ENCODE measurements around the gene WIZ. TPM values are rescaled to one million over a fixed set of nuclear protein-coding genes. Genes with fewer than 3 reads are reported as not detected.
"Not testable (repeated sequence)": the region's sequence is repeated elsewhere in the genome, so short reads cannot be mapped to it uniquely, and the experiment has no call there.

Gene WIZ
- polyA plus RNA-seq, 4 donors: 31.2 to 43.2 (median 31.8) TPM

DNA sequence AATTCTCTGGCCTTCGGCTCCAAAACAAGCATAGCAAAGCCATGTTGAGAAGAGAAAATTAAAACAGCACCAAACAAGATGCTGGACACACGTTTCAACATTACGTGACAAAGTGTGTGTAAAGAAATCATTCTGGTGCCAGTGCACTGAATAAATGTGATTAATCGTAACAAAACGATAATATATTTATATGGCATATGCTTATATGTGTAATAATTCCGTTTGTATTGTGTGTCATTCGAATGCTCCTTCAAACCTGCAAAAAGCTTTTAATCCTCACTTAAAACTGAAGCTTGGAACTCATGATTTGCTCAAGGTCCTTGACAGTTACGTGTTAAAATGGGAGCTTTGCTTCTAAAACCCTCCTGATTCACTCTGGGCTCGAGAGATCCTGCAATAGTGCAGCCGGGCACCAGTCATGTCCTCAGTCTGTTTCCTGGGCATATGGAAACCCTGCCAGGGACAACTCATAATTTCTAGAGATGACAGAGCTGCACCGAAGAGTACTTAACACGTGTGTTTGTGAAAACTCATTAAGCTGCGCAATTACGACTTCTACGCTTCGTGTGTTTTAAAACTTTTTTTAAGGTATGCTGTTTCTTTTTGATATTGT lies 30.2 kb downstream of the WIZ start:
- DNase-seq (ENCODE audit: low read depth in 4 of 4, low spot score in 3 of 4): no peak

DNA sequence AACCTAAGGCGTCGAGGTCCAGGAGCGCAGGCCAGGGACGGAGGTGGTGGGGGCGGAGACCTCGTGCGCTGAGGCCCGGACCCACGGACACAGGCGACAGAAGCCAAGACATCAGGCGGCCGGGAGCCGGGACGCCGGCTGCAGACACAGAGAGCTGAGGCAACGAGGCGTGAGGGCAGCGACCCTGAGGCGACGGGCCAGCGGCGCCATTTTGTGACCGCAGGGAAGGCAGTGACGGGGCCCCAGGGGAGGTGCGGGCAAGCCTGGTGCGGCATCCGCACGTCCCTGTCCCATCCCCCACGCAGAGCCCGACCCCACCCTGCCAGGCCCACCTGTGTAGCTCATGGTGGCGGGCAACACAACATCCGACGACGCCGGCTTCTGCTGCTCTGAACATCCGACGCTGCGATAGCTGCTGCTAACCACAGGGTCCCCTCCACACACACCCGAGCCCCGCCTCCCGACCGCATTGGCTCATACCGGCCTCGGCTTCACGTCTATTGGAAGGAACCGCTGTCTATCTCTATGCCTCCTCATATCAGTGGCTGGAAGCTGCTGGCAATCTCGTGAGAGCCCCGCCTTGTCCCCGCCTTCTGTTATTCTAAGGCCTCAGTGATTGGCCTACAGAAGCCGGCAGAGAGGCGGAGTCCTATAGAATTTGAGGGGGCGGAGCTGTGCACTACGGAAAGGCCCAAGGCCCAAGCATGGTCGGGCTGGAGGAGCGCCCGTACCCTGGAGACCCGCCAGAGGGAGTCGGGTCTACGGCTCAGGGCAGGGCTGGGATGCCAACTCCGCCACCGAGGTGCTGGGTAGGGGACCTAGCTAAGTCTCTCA lies 31.0 kb downstream of the WIZ start, which contains the start of gene AKAP8L:
Gene AKAP8L, minus strand, starts transcription at position 410 of the 834 bp plus-strand sequence. Its CDS starts 65 bp downstream, at position 345.
- peak; percentile 97 to 100 (median 99) for DNase-seq (ENCODE audit: low read depth in 4 of 4, low spot score in 3 of 4)

DNA sequence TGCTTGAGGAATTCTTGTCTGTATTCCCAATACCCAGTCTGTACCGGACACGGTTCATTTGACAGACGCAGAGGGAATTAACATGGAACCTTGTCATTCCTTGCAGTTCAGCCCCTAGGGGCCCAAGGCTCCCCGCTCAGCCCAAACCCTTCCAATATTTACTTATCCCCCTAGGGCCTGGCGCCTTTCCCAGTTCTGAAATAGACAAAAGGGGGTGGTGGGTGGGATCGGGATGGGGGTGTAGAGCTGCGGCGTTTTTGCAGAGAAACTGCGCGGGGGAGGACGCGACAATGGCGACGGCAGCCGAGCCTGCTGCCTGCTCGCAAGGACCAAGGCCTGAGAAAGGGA lies 31.6 kb downstream of the WIZ start:
- DNase-seq (ENCODE audit: low read depth in 4 of 4, low spot score in 3 of 4): peak in 3 of 4 donors; percentile 14 to 33 (median 26)

DNA sequence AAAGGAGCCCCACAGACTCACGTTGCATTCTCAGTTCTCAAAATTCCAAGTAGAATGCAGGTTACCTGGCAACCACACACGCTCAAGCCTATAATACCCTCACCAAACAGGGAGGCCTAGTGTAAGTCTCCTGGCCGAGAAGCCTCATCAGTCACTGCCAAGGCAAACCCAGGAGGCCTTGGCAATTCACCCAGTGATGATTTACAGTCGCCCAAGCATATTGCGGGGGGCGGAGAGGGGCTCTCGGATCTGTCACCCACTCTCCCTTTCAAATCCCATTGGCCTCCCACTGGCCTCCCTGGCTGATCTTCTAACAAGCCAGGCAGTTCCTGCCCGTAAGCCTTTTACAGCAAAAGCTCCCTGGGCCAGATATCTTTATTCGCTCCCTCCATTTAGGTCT lies 32.1 kb downstream of the WIZ start:
- no peak for DNase-seq (ENCODE audit: low read depth in 4 of 4, low spot score in 3 of 4)

DNA sequence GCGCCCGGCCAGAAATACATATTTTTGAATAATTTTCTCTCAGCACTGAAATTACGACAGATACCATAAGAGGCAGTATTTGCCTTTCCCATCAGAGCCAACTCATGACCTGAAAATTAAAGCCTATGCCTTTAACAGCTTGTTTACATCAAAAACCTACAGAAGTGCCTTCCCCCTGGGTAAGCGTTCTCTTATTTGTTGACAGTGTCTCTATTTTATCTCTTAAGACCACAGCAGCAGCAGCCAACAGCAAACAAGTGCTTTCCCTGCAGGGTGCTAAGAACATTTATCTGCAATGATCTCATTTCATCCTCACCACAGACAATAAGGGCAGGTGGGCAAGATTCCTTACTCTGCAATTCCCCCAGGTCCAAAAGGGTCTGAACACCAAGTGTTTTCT lies 36.9 kb downstream of the WIZ start:
- no peak for DNase-seq (ENCODE audit: low read depth in 4 of 4, low spot score in 3 of 4)

DNA sequence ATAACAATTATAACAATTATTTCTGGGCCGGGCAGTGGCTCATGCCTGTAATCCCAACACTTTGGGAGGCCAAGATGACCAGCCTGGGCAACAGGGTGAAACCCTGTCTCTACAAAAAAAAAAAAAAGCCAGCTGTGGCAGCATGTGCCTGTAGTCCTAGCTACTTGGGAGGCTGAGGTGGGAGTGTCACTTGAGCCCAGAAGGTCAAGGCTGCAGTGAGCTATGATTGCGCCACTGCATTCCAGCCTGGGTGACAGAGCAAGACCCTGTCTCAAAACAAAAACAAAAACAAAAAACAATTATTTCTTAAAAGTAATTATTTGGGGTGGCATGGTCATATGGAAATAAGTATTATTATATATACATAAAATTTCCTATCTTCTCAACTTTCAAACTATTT lies 38.4 kb downstream of the WIZ start:
- DNase-seq (ENCODE audit: low read depth in 4 of 4, low spot score in 3 of 4): not testable (repeated sequence)

DNA sequence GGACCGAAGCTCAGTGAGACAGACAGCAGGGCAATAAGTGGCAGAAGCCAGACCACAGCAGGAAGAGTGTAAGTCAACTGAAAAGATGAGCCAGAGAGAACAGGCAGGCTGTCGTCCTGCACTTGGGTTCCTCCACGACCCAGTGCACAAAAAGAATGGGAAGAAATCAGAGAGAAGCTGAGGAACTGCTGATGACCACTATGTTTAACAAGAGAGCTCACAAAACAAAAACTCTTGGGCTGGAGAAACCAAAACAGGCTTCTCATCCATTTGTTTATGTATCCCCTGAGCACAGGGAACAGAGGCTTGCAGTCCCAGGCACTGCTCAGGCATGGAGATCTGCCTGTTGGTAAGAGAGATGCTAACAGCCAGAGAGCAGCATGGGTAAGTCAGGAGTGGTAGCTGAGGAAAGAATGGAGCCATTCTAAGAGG lies 45.0 kb downstream of the WIZ start:
- no peak for DNase-seq (ENCODE audit: low read depth in 4 of 4, low spot score in 3 of 4)

DNA sequence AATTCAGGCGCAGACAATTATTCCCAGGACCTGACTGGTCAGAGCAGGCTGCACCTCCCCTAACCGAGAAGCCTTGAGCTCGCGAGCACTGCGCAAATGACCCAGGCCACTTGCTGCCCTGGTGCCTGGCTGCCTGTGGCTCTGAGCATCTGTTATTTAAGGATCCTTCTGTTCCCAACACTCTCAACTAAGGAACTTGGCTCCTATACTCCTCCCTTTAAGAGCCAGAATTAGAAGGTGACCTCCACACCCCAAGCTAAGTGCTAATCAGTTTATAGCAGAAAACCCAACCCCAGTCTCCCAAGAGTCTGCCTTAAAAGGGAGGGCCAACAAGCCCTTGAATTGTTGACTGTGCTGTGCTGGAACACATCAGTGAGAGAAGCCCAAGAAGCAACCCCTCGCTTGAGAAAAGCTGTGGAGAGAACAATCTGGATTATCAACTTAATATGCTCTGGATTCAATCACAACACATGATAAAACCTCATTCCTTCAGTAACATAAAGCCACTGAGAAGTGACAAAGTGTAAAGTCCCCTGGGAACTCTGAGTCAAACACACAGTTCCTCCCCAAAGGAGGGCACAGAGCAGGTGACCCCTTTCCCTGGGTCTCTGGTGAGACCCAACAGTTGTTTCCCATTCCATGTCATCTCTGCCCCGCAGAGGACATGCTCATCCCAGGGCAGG lies 45.5 kb downstream of the WIZ start:
- DNase-seq (ENCODE audit: low read depth in 4 of 4, low spot score in 3 of 4): no peak

DNA sequence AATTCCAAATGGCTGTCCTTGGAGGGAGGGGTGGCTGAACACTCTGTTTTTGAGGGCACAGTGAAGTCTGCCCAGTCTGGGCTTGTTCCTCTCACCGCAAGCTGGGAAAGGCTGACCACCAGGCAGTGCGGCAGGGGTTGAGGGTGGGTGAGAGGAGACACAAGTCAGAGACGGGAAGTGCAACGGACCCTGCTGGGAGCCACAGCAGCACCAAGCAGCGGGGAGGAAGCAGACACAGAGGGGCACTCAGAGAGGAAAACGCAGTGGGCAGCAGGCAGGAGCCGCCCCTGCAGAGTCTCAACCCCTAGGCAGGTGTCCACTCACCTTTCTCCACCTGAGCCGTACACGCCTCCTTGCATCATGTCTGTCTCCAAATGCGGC lies 46.6 kb downstream of the WIZ start:
- no peak for DNase-seq (ENCODE audit: low read depth in 4 of 4, low spot score in 3 of 4)

DNA sequence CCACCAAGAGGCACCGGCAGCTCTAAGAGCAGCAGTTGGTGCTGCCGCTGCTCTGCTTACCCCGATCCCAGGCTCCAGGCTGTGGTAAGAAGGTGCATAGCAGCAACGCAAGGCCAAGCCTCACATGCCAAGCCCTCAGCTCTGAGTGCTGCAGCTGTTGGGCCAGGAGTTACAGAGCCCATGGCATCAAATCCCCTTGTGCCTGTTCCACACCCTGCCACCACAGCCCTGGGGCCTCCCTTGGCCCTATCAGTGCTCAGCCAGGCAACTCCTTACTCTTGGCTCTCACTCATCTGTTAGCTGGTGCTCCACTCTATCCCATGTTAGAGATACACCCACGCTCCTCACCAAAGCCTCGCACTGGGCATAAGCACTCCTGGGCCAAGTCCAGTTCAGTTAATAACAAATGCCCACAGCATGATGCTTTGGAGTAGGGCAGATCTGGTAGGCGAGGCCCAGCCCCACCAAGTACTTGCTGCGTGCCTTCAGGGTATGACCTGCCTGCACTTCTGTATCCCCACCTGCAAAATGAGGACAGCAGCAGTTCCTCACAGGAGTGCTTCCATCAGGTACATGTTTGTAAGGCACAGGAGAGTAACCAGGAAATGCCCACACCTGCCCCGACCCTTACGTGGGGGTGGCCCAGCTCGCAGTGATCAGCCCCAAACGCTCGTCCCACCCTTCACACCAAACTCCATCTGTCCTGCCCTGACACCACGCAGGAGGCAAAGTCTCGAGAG lies 47.2 kb downstream of the WIZ start:
- no peak for DNase-seq (ENCODE audit: low read depth in 4 of 4, low spot score in 3 of 4)

DNA sequence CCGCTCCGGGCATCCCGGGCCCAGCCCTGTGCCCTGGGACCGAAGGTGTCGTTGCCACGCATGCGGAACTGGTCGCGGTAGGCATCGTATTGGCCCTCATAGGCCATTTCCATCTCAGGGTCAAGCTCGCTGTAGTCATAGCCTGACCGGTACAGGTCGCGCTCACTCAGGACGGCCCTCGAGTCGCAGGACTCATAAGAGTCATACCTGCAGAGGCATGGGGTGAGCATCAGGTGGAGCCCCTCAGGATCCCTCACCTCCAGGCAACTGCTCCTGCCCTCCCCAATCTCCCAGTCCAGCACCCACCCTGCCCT lies 48.4 kb downstream of the WIZ start:
- DNase-seq (ENCODE audit: low read depth in 4 of 4, low spot score in 3 of 4): no peak

DNA sequence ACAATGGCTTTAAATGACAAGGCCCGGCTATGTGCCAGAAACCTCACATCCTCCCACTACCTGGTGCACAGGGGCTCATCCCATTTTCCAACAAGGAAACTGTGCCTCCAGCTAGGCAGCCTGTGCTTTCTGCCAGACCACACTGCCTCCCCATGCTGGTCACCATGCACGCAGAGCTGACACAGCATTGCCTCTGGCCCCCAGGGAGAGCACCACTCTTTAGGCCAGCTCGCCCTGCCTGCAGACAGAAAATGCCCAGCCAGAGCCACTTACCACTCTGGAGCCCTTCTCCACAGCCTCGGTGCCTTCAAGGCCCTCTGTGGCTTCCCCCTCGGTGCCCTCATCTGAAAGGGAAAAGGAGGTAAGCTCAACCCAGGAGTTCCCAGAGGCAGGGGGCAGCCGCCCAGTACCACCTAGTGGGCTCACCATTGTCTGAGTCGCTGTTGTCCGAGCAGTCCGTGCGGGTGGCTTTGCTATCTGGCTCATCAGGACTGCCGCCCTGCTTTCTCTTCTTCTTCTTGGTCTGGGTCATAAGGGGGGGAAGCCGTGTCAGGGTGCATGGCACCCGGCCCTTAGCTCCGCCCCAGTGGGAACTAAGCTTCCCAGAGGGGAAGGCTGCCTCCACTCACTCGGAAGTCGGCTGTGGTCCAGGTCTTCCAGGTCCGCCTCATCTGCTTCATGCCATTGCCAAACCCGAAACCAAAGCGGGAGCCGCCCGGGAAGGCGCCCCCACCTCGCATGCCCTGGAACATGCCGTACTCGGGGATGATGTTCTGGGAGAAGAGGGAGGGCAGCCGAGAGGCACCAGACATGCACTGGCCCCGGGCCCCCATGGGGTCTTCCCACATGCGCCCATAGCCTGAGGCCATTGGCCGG lies 49.0 kb downstream of the WIZ start:
- no peak for DNase-seq (ENCODE audit: low read depth in 4 of 4, low spot score in 3 of 4)

DNA sequence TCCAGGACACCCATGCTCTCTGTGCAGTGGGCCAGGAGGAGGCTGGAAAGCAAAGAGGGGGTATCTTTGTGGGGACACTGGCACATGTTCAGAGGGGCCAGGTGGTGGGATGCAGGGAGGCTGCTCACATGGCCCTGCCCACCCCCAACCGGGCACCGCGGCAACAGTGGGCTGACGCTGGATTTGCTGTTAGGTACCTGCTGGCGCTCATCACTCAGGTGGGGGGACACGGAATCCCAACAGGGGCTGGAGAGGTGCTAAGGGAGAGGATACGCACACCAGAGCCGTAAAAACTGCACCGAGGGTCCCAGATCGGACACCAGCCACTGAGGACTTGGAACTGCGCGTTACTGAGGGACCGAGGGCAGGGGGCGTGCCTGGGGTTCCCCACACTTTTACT lies 50.1 kb downstream of the WIZ start:
- no peak for DNase-seq (ENCODE audit: low read depth in 4 of 4, low spot score in 3 of 4)

DNA sequence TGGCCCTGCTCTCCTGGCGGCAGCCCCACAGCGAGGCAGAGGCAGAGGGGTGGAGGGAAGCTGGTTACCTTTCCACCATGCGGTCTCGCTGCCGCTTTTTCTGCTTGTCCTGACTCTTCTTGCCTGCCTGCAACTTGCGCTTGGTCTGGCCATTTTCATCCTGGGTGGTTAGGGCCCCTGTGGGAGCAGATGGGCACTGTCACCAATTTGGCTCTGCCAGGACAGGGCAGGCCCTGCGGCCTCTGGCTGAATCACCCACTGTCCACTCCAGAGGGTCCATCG lies 50.6 kb downstream of the WIZ start:
- no peak for DNase-seq (ENCODE audit: low read depth in 4 of 4, low spot score in 3 of 4)

DNA sequence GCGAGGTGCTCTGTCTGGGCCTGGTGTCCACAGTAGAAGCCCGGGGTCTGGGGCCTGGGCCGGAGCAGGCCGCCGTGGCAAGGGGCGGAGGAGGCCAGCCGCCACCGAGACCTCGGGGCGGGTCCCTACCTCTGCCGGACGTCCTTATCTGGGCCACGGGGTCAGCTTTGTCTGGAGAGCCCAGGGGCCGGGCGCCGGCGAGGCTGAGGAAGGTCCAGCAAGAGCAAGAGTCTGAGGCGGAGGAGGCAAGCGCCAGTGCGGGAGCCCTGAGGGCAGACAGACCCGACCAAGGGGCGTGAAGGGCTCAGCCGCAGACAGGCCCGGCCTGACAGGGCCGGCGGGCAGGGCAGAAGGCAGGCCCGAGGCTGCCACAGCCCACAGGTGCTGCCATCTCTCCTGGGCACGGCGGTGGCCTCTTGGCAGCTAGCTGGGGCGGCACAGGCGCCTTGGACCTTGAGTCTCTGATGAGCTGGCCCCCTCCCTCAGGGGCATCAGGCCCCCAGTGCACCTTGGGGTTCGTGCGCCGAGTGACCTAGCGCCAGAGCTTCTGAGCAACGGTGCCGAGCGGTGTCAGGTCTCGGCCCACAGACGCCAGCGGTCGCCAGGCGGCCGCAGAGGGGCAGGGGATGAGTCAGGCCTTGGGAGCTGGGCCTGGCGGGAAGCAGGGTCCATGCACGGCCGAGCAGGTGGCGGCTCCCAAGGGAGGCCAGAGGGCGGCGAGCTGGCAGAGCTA lies 51.1 kb downstream of the WIZ start:
- DNase-seq (ENCODE audit: low read depth in 4 of 4, low spot score in 3 of 4): no peak

DNA sequence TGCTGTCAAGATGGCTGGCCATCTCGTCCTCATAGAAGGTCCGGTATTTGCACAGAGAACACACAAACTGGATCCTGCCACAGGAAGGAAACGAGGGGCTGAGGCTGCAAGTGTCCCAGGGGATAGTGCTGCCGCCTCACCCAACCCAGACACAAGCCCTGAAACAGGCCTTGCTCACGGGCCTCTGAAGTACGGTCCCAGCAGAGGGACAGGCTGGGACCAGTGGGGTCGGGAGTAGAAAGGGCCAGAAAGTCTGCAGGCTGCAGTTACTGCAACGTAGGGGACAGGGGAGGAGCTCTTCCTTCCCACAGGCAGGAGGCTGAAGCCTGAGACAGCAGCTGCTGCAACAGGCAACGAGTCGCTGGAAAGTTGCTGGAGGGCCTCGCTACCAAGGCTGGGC lies 52.0 kb downstream of the WIZ start:
- no peak for DNase-seq (ENCODE audit: low read depth in 4 of 4, low spot score in 3 of 4)

DNA sequence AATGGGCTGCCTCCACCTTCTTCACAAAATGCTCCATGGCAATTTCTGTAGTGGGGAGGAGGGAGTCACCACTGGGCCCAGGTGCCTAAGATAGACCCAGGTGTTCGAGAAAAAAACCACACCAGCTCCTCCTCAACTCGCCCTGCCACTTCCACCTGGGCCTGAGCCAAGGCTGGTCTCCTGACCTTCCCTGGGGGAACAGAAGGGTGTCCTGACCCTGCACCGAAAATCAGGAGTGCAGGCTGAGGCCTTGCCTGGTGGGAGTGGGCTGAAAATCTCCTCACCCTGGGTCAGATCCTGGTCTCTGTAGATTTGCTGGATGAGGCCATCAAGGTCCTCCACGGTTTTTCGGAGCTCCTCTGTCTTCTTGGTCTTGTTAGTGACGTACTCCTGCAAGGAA lies 52.5 kb downstream of the WIZ start:
- no peak for DNase-seq (ENCODE audit: low read depth in 4 of 4, low spot score in 3 of 4)

DNA sequence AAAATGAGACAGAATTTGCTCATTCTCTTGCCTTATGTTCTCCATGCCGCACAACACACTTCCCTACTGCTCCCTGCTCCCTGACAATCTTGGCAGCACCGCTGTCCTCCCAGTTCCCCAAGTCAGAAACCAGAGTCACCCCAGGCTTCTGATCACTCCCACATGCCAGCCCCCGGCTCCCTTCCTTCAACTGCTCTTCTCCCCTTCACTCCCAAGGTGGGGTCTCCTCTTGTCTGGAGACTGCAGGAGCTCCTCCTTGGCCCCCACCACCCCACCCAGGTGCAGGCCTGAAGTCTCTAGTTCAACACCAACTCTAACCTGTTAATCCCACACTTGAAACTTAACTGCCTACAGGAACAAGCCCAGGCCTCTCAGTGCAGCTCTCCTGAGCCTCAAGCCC lies 53.3 kb downstream of the WIZ start:
- no peak for DNase-seq (ENCODE audit: low read depth in 4 of 4, low spot score in 3 of 4)

DNA sequence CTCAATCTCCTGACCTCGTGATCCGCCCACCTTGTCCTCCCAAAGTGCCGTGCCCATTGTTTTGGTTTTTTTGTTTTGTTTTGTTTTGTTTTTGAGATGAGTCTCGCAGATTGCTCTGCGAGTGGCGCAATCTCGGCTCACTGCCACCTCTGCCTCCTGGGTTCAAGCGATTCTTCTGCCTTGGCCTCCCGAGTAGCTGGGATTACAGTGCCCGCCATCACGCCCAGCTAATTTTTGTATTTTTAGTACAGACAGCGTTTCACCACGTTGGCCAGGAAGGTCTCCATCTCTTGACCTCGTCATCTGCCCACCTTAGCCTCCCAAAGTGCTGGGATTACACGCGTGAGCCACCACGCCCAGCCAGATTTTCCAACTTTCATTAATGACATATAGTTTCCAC lies 54.5 kb downstream of the WIZ start:
- not testable (repeated sequence) for DNase-seq (ENCODE audit: low read depth in 4 of 4, low spot score in 3 of 4)

DNA sequence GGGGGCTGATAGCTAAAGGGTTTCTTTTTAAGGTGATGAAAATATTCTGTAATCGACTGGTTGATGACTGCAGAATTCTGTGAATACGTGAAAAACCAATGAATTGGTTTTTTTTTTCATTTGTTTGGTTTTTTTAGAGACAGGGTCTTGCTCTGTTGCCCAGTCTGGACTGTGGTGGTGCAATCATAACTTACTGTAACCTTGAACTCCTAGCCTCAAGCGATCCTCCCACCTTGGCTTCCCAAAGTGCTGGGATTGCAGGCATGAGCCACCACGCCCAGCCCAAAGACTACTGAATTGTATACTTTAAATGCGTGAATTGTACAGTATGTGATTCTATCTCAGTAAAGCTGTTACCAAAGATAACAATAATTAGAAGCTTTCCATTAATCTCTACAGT lies 55.3 kb downstream of the WIZ start:
- no peak for DNase-seq (ENCODE audit: low read depth in 4 of 4, low spot score in 3 of 4)

Measured in right renal pelvis (tissue), 4 donors.